DOHH2 (cell line): ENCODE measurements around the gene TEAD3.

Source experiments
- CTCF ChIP-seq: fragments of 200-600 bp; sonication (generic); IDR thresholded peaks from one replicate; pipeline ENCODE4 v1.5.1; 2014; ENCODE audit warnings: antibody characterized with exemption, mild to moderate bottlenecking, low read depth, low read length; ENCODE audit not compliant: poor library complexity, severe bottlenecking
- EZH2phosphoT487 ChIP-seq: fragments of 200-600 bp; sonication (generic); IDR thresholded peaks from 2 replicates; pipeline ENCODE4 v1.6.1; 2017; ENCODE audit warnings: borderline replicate concordance, mild to moderate bottlenecking, antibody characterized with exemption, low read length, moderate library complexity, mixed read lengths

- TF ChIP-seq CTCF (no peak), EZH2phosphoT487 (no peak)
Measured at GRCh38 chr6:35498422-35499067, 1.7 kb upstream of the TEAD3 start.
